ENCODE data around the gene HECW1. TPM values are rescaled to one million over a fixed set of nuclear protein-coding genes. Genes with fewer than 3 reads are reported as not detected.

Gene HECW1
- total RNA-seq, 1 experiment from 2014 or later: not detected

DNA sequence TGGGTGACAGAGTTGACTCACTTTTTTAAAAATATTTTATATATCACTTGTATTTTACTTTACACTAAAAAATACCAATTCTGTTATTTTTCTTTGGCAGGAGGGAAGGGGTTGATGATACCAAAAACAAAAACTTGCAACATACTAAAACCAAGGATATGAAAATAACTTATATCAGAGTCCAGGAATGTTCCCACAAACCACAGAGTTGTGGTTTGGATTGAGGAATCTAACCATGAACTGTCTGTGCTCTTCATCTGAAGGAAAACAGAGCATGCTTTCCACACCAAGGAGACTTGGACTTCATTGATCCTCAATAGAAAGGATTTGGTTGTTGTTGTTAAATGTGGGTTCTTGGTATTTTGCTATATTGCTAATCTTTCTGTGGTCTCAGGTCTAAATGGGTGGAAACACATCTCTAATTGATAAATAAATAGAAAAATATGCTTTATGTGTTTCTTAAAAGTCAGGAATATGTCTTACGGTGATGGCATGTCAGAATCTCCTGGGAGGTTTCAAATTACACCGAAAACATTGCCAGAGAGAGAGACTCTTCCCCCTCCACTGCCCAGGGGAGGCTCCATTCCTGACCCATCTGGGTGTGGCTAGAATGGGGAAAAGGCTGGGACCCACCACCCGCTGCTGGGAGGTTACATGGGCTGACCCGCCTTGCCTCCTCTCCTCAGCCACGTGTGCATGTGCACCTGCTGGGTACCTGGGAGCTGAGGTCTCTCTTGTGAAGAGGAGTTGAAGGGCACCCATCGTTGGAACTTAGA, 423.6 kb downstream of the HECW1 start:
- DNase-seq (ENCODE audit: low spot score): no peak

DNA sequence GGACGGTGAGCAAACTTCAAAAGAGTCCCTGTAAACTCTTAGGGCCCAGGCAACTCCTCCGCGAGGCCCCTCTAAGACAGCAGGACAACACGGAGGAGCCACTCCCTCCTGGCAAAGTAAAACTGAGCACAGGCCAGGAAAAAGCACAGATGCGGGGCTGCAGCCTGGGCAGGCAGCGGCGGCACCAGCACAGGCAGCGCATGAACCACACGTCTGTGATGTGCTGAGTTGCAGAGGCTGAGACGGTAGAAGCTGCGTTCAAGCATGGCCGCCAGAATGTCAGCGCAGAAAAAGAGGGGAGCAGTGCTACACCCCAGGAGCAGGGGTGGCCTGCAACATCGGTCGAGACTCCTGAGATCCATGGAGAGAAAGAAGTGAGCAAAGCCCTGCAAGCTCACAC, 424.3 kb downstream of the HECW1 start:
- DNase-seq (ENCODE audit: low spot score): no peak

GRCh38 chr7:43537765-43538403, 425.4 kb downstream of the HECW1 start:
- no peak for DNase-seq (ENCODE audit: low spot score)

- DNase-seq (ENCODE audit: low spot score): no peak
Measured at GRCh38 chr7:43538404-43538771, 425.9 kb downstream of the HECW1 start.

GRCh38 chr7:43540471-43540870, 428.0 kb downstream of the HECW1 start:
- DNase-seq (ENCODE audit: low spot score): no peak

GRCh38 chr7:43542716-43543115, 430.3 kb downstream of the HECW1 start:
- DNase-seq (ENCODE audit: low spot score): no peak

- DNase-seq (ENCODE audit: low spot score): no peak
Measured at GRCh38 chr7:43546231-43546630, 433.8 kb downstream of the HECW1 start.

GRCh38 chr7:43550427-43550826, 438.0 kb downstream of the HECW1 start:
- no peak for DNase-seq (ENCODE audit: low spot score)

- no peak for DNase-seq (ENCODE audit: low spot score)
Measured at GRCh38 chr7:43552122-43552521, 439.7 kb downstream of the HECW1 start.

- DNase-seq (ENCODE audit: low spot score): peak; percentile 23
Measured at GRCh38 chr7:43553999-43554398, 441.6 kb downstream of the HECW1 start.

- DNase-seq (ENCODE audit: low spot score): no peak
Measured at GRCh38 chr7:43554423-43554822, 442.0 kb downstream of the HECW1 start.

DNA sequence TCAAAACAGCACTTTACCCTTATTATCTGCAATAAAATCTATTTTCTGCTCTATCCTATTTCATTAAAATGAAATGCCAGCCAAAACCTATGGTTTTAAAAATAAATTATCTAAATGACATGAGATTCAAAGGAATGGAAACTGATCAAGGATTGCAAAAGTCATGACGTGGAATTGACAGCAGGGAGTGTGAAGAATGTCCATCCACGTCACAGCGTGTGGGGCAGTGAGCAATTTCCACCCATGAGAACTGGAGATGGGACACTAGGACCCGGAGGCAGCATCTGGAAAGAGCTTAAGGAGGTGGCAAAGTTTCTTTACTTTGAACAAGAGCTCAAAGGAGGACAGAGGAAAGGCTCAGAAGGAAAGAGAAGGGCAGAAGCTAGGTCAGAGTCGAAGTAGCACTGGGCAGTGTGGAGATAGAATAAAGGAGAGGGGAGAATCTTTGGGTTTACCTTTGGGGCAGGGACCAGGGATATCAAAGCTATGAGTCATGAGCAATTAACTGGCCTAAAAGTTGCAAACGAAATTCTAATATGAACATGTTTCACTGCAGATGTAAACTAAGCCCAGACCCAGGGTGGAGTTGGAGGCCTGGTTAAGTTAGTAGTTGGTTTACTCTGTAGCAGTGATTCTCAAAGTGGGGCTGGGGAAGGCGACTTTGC, 445.5 kb downstream of the HECW1 start:
- DNase-seq (ENCODE audit: low spot score): no peak

GRCh38 chr7:43559171-43559945, 446.9 kb downstream of the HECW1 start:
- no peak for DNase-seq (ENCODE audit: low spot score)

GRCh38 chr7:43559946-43560335, 447.5 kb downstream of the HECW1 start:
- no peak for DNase-seq (ENCODE audit: low spot score)

DNA sequence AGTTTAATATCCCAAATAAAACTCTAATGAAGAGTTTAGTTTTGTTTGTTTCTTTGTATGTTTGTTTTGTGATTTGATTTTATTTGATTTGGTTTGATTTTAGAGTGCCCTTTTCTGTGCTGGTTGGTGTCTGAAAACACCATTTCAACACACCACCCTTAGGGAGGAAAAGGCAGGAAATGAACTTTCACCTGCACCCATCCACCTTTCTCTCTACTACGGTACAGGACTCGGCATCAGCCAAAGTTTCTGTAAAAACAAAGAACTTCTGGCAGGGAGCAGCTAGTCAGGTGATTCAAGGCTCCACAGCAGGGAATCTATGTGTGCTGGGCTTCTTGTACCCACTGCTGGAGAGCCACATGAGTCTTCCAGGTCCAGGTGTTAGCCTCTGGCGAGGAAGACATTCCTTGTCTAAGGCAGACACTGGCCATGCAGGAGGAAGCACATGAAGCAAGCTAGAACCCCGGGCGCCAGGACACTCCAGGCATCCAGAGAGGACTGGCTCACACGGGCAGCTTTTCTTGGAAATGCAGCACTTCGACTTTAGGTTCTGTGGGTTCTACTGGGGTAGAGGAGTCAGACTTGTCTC, 448.4 kb downstream of the HECW1 start:
- no peak for DNase-seq (ENCODE audit: low spot score)

- DNase-seq (ENCODE audit: low spot score): no peak
Measured at GRCh38 chr7:43562383-43562782, 449.9 kb downstream of the HECW1 start.

DNA sequence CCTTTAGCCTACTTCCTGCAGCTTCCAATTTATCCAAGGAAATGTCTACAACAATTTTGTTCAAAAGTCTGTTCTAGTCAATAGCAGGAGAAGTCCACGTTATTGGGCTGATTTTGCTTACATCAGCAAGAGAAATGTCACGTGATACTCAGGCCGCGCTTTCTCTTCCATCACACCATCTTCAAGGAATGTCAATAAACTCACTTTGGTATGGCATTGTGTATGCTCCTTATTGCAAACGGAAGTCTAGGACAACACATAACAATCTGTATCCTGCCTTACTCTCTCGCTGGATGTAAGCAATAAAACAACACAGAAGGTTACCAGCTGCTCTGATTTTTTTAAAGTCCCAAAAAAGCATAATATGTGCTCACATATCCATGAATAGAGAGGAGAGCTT, 453.3 kb downstream of the HECW1 start:
- no peak for DNase-seq (ENCODE audit: low spot score)

DNA sequence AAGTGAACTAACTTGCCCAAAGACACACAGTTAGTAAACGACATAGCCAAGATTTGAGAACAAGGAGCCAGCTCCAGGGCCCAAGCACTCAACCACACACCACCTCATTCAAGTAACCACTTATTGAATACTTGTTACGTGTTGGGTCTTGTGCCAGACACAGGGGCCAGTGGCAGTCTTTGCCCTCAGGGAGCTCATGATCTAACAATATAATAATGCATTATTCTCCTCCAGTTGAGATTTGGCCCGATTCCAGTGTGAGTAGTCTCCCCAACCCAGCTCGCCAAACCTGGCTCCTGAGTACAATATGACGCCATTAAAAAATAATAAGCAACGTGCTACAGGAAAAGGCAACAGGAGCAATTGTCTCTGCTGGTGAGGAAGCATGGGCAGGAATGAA, 456.1 kb downstream of the HECW1 start:
- no peak for DNase-seq (ENCODE audit: low spot score)

DNA sequence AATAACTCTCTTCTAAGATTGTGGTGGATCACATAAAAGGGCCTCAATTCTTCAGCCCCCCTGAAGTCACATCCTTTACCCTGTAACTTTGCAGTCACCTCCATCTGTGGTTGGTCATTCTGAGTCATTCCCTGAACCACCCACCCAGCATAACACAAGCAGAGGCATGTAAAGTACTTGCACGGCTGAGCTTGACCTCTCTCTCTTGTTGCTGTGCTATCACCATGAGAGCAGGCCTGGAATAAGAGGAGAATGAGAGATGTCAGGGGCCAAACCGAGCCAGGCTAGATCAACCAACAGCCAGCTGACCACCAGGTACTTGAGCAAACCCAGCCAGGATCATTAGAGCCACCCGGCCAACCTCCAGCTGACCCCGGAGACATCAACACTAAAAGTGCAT, 457.0 kb downstream of the HECW1 start:
- DNase-seq (ENCODE audit: low spot score): no peak

DNA sequence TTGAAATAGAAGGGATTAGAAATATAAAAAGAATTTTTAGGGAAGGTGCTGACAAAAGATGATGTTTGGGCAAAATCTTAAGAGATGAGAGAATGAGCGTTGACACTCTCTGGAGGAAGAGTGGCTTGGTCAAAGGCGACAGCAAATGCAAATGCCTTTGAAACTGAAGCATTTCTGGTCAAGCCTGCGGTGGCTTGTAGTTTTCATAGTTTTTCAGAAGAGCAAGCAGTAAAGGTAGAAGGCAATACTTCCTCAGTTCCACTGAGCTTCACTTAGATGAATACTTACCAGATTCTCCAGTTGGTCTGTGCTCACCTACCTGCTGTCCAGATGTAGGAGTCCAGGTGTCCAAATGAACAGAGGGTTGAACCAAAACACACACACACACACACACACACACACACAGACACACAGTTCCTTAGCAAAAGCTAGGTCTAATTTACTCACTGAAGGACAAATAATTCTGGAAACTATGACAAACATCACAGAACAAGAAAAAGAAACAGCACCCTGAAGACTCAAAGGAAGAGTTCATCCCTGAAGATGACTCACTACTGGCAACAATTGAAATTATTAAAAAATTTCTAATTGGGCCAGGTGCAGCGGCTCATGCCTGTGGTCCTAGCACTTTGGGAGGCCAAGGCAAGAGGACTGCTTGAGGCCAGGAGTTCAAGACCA, 458.4 kb downstream of the HECW1 start:
- DNase-seq (ENCODE audit: low spot score): no peak

DNA sequence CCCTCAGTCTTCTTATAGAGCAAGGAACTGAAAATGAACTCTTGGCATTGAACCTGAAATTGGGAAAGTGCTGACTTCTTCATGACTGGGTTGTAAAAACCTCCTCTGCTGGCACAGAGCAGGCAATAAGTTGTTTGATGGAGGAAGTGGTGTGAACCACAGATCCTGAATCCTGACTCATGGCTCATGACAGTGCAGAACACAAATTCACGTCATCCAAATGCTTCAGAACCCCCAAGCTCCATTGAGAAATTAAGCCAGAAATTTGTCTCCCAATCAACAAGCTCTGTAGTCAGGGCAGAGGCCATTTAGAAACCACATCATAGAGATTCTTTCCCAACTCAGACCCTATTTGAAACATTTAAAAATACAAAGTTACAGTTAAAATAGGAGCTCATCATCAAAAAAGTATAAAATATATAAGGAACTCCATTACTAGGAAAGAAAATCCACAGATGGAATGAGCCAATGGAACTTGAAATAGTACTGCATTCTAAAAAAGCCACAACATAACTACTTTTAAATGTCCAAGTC, 460.1 kb downstream of the HECW1 start:
- no peak for DNase-seq (ENCODE audit: low spot score)
